Measurements from ENCODE around the gene ADARB1. TPM values are rescaled to one million over a fixed set of nuclear protein-coding genes. Genes with fewer than 3 reads are reported as not detected.

The ADARB1 gene
- total and polyA plus RNA-seq, 2 of the 8 experiments (the other 6 are each of a cell fraction or from before 2014, with no cell fraction given) = 4.7 to 14.9 TPM

GRCh38 chr21:45169682-45170081 lies 95.3 kb downstream of the ADARB1 start (continued):
- TF ChIP-seq SIX5 (IDR thresholded peaks at IDR 0.05; ENCODE audit: low read depth, low read length) = no peak

Measured in H1 (cell line).